D721Med (cell line): ENCODE data around the gene C12orf54.
"Not testable (repeated sequence)": the region's sequence is repeated elsewhere in the genome, so short reads cannot be mapped to it uniquely, and the experiment has no call there.

Experiments used
- DNase-seq: peaks from one replicate; pipeline ENCODE4 v3.0.0; 2011; ENCODE audit warnings: low spot score; ENCODE audit not compliant: insufficient read length
- FAIRE-seq: peaks from 2 replicates; lab custom pipeline; 2011; peaks lifted over from hg19 to GRCh38; lab: Jason Lieb, UNC
- TF ChIP-seq, protein P1 (sequence below): IDR thresholded peaks from 2 replicates; pipeline ENCODE4 v1.5.1; 2012; ENCODE audit warnings: mild to moderate bottlenecking, control low read depth; ENCODE audit not compliant: insufficient read depth; ENCODE audit errors: missing control alignments

C12orf54 gene

DNA sequence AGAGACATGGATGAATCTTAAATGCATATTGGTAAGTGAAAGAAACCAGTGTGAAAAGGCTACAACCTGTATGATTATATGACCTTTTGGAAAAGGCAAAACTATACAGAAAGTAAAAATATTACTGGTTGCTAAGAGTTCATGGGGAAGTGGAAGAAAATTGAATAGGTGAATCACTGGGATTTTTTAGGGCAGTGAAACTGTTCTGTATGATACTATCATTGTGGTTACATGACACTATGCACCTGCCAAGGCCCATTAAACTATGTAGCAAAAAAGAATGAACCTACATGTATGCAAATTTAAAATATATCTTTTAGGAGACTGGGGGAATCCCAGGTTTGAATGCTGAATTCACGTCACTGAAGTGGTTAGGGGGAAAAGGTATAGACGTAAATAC, 30.6 kb downstream of the C12orf54 start:
- FAIRE-seq (no peak), DNase-seq (no peak)
- TF ChIP-seq, protein P1, sequence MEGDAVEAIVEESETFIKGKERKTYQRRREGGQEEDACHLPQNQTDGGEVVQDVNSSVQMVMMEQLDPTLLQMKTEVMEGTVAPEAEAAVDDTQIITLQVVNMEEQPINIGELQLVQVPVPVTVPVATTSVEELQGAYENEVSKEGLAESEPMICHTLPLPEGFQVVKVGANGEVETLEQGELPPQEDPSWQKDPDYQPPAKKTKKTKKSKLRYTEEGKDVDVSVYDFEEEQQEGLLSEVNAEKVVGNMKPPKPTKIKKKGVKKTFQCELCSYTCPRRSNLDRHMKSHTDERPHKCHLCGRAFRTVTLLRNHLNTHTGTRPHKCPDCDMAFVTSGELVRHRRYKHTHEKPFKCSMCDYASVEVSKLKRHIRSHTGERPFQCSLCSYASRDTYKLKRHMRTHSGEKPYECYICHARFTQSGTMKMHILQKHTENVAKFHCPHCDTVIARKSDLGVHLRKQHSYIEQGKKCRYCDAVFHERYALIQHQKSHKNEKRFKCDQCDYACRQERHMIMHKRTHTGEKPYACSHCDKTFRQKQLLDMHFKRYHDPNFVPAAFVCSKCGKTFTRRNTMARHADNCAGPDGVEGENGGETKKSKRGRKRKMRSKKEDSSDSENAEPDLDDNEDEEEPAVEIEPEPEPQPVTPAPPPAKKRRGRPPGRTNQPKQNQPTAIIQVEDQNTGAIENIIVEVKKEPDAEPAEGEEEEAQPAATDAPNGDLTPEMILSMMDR, result no peak

DNA sequence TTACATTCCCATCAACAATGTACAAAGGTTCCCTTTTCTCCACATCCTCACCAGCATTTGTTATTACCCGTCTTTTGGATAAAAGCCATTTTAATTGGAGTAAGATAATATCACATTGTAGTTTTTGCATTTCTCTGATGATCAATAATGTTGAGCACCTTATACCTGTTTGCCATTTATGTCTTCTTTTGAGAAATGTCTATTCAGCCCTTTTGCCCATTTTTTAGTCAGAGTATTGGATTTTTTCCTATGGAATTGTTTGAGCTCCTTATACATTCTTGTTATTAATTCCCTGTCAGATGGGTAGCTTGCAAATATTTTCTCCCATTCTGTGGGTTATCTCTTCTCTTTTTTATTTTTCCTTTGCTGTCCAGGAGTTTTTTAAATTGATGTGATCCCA, 32.4 kb downstream of the C12orf54 start:
- FAIRE-seq (no peak), DNase-seq (no peak)
- TF ChIP-seq, protein P1, result no peak

DNA sequence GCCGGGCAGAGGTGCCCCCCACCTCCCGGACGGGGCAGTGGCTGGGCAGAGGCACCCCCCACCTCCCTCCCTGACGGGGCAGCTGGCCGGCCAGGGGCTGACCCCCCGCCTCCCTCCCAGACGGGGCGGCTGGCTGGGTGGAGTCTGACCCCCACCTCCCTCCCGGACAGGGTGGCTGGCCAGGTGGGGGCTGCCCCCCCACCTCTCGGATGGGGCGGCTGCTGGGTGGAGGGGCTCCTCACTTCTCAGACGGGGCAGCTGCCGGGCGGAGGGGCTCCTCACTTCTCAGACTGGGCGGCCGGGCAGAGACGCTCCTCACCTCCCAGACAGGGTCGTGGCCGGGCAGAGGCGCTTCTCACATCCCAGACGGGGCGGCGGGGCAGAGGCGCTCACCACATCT, 38.1 kb downstream of the C12orf54 start:
- not testable (repeated sequence) for FAIRE-seq, DNase-seq

DNA sequence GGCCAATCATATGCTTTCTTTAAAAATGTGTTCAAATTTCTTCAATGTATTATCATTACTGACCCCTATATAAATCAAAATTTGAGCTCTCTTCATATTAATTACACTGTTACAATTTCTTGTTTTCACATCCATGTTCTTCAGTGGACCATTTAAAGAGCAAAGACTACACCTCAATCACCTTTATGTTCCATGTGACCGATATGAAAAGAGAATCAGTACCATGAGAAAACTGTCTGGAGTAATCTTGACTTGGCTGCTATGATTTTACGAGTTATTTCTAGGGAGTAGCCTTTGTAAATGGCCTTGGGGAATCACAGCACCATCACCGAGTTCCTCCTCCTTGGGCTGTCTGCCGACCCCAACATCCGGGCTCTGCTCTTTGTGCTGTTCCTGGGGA, 43.0 kb downstream of the C12orf54 start, which contains the start of gene OR8S1:
OR8S1 (plus strand) TSS at position 301 of the 400 bp plus-strand sequence; CDS start at position 301, 0 bp downstream.
- no peak for FAIRE-seq
- TF ChIP-seq, protein P1, result no peak
- DNase-seq, result no peak

DNA sequence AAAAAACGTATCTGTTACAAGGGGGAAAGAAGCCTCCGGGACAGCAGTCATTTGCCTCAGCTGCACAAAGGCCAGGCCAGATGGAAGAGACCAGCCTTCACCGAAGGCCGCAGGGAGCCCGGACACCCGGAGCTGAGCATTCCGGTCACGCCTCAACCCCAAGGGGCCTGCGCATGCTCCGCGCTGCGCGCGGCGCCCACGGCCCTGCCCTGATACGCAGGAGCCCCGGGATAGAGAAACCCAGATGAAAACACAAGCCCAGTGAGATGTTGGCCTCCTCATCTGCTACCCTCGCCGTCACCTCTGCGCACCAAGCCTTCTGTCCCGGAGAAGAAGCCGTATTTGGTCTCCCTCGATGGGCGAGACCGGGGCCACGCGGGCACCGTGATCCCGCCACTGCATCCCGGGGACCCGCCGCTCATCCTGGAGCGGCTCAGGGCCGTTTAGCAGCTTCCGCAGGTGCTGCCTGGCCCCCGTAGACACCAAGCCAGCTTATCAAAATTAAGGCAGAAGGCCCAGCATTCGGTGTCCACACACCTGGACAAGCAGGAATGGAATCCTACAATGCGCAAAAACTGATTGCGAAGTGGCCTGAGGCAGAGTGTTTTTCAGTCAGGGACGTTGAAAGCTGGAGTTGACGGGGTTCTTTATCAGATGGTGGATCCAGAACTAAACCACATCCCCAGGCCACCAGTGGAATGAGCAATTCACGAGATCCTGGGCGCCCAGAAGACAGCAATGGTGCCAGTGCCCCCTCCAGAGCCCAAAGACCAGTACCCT, 45.8 kb downstream of the C12orf54 start:
- no peak for DNase-seq
- FAIRE-seq, result no peak
- TF ChIP-seq, protein P1, result no peak

DNA sequence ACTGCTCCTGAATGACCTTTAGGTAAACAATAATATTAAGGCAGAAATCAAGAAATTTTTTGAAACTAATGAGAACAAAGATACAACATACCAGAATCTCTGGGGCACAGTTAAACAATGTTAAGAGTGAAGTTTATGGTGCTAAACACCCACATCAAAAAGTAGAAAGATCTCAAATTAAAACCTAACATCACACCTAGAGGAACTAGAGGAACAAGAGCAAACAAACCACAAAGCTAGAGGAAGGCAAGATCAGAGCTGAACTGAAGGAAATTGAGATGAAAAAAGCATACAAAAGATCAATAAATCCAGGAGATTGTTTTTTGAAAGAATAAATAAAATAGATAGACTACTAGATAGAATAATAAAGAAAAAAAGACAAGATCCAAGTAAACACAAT, 50.3 kb downstream of the C12orf54 start:
- FAIRE-seq (no peak), DNase-seq (no peak)
- TF ChIP-seq, protein P1, result no peak

DNA sequence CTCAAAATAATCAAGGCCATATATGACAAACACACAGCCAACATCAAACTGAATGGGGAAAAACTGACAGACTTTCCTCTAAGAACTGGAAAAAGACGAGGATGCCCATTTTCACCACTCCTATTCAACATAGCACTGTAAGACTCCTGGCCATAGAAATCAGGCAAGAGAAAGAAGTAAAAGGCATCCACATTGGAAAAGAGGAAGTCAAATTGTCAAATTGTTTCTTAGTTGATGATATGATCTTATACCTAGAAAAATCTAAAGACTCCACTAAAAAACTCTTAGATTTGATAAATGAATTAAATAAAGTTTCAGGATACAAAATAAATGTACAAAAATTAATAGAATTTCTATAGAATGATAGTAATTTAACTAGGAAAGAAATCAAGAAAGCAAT, 54.3 kb downstream of the C12orf54 start:
- DNase-seq (no peak), FAIRE-seq (no peak)

More for the DNA sequence above, 54.3 kb downstream of the C12orf54 start:
- TF ChIP-seq, protein P1, result no peak
